Neural progenitor cell (in vitro differentiated cells): ENCODE results near the gene CRMP1.

Experiments
- EZH2 ChIP-seq: fragments of 200-600 bp; sonication (generic); IDR thresholded peaks from 2 replicates; pipeline ENCODE4 v1.6.1; 2017; ENCODE audit warnings: antibody characterized with exemption, mild to moderate bottlenecking, moderate library complexity
- EZH2phosphoT487 ChIP-seq: fragments of 200-600 bp; sonication (generic); IDR thresholded peaks from 2 replicates; pipeline ENCODE4 v1.6.1; 2017; ENCODE audit warnings: antibody characterized with exemption
- TF ChIP-seq, protein P1 (sequence below): fragments of 200-600 bp; sonication (generic); IDR thresholded peaks from 2 replicates; pipeline ENCODE4 v1.5.1; 2017; ENCODE audit warnings: antibody characterized with exemption, mild to moderate bottlenecking

DNA sequence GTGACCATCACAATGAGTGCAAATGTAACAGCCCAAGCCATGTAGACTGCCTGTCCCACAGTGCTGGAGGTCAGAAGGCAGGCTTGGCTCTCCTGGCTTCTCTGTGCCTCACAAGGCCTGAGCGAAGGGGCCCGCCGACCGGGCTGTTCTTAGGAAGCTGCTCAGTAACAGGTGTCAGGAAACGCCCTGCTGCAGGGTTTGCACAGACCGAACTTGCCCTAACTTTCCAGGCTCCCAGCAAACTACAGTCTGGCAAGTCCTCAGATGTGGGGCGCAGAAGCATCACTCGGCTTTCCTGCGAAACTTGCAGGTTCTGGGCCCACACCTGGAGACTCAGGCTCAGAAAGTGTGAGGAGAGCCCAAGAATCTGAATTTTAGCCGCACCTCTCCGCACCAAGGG is 87.6 kb downstream of the CRMP1 start:
- TF ChIP-seq, protein P1, sequence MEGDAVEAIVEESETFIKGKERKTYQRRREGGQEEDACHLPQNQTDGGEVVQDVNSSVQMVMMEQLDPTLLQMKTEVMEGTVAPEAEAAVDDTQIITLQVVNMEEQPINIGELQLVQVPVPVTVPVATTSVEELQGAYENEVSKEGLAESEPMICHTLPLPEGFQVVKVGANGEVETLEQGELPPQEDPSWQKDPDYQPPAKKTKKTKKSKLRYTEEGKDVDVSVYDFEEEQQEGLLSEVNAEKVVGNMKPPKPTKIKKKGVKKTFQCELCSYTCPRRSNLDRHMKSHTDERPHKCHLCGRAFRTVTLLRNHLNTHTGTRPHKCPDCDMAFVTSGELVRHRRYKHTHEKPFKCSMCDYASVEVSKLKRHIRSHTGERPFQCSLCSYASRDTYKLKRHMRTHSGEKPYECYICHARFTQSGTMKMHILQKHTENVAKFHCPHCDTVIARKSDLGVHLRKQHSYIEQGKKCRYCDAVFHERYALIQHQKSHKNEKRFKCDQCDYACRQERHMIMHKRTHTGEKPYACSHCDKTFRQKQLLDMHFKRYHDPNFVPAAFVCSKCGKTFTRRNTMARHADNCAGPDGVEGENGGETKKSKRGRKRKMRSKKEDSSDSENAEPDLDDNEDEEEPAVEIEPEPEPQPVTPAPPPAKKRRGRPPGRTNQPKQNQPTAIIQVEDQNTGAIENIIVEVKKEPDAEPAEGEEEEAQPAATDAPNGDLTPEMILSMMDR, result no peak
- no peak for TF ChIP-seq EZH2
- TF ChIP-seq EZH2phosphoT487, result no peak
